Astrocyte of the spinal cord (primary cell): ENCODE data around the gene CSNK1G2.

Experiments
- DNase-seq: peaks from one replicate; pipeline ENCODE4 v3.0.0; 2011; ENCODE audit warnings: low read depth, low spot score
- H3K4me3 ChIP-seq: 2 replicates; pipeline ENCODE4 v1.5.1; 2011; ENCODE audit warnings: low read depth, mild to moderate bottlenecking, low read length, moderate library complexity
- in situ Hi-C: cut with HindIII; loops from 2 replicates; pipeline ENCODE4 v1.10.0; 2017; ENCODE audit warnings: low sequenced_read_pairs
- TF ChIP-seq, protein P1 (sequence below): IDR thresholded peaks from 2 replicates; pipeline ENCODE4 v1.5.1; 2012; ENCODE audit warnings: low read depth, mild to moderate bottlenecking, low read length, inconsistent platforms

Gene CSNK1G2

DNA sequence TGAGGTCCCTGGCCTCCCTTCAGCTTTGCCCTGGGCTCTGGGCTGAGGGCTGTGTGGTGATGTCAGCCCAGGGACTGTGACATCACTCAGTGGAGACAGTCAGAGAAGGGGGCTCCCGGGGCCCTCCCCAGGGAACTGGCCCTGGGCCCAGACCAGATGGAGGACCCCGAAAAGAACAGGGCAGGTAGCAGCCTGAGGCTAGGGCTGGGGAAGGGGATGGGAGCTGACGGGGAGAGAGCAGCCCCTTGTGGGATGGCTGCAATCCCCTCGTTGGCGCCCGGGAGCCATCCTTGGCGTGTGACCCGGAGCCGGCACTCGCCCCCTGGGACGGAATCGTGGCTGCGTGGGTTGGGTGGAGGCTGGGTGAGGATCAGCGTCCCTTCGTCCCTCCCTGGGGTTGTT lies 13.6 kb downstream of the CSNK1G2 start:
- no peak for DNase-seq
- H3K4me3 ChIP-seq, result no peak overlapping the region
- in situ Hi-C loops, result no loop called here
- TF ChIP-seq, protein P1, sequence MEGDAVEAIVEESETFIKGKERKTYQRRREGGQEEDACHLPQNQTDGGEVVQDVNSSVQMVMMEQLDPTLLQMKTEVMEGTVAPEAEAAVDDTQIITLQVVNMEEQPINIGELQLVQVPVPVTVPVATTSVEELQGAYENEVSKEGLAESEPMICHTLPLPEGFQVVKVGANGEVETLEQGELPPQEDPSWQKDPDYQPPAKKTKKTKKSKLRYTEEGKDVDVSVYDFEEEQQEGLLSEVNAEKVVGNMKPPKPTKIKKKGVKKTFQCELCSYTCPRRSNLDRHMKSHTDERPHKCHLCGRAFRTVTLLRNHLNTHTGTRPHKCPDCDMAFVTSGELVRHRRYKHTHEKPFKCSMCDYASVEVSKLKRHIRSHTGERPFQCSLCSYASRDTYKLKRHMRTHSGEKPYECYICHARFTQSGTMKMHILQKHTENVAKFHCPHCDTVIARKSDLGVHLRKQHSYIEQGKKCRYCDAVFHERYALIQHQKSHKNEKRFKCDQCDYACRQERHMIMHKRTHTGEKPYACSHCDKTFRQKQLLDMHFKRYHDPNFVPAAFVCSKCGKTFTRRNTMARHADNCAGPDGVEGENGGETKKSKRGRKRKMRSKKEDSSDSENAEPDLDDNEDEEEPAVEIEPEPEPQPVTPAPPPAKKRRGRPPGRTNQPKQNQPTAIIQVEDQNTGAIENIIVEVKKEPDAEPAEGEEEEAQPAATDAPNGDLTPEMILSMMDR, result no peak

DNA sequence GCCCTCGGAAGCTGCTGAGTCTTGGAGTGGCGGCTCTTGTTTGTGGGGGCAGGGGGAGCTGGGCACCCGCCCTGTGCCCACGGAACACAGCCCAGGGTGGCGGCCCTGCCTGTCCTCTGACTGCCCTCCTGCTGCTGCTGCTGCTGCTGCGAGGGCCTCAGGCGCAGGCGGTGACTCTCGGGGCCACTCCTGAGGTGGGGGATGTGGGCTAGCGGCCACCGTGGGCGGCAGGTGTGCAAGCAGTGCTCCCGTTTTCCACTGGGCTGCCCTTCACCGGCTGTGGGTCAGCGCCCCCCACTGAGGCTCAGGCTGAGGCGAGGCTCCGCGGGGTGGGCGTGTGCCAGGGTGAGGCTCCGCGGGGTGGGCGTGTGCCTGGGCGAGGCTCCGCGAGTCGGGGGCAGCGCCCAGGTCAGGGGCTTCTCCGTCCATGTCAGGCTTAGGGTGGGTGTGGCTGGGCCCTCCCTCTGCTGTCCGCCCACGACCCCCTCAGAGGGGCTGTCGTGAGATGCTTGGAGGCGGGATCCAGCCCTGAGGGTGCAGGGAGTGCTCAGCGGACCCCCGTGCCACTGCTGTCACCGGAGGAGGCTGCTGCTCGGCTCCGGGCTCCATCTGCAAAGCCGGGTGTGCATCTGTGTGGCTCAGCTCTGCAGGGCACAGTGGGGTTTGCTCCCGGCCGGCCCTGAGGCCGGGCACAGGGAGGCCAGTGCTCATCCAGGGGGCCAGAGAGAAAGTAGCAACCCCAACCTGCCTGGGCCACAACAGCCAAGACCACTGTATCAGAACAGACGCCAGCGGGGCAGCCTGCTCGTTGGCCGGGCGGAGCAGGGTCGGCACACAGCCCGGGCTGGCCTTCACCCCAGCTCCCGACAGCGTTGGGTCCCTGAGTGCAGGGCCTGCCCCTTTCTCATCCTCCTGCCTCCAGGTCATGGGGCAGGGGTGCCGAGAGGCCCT lies 14.5 kb downstream of the CSNK1G2 start:
- in situ Hi-C loops, result no loop called here
- TF ChIP-seq, protein P1, result no peak
- H3K4me3 ChIP-seq, result no peak overlapping the region
- no peak for DNase-seq

DNA sequence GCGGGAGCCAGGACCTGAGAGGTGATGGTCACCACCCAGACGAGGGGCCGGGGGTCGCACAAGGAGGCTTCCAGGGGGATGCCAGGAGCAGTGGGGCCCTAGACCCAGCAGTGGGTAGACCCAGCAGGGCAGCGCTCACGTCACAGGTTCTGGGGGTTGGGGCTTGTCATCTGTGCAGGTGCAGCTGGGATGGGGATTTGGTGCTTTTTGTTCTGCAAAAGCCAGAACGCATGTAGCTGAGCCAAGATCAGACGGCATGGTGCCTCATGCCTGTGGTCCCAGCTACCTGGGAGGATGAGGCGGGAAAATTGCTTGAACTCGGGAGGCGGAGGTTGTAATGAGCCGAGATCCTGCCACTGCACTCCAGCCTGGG lies 15.1 kb downstream of the CSNK1G2 start:
- in situ Hi-C loops, result no loop called here
- no peak overlapping the region for H3K4me3 ChIP-seq
- TF ChIP-seq, protein P1, result no peak
- no peak for DNase-seq

DNA sequence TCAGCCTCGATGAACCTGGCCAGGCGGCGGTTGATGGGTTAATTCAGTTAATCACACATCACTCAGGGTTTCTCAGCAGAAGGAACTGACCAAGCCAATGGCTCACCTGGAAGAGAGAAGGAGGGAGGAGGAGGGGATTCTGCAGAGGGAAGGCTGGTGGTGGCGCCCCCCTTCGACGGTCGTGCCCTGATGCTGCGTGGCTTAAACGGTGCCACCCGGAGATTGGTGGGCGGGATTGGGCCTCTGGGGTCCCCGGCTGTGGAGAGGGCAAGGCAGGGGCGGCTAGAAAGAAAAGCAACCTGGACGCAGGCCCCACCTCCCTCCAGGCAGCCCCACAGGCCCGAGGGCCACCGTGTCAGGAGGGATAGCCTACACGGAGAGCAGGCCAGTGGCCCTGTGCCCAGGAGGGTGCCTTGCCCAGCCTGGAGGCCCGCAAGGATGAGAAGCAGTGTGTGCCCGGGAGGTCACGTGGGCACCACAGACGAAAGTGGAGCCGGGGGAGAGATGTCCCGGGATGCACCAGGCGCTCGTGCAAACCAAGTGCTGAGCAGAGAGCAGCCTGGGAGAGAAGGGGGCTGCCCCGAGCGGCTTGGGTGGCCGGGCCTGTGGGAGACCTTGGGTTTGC lies 16.0 kb downstream of the CSNK1G2 start:
- TF ChIP-seq, protein P1, result no peak
- DNase-seq, result no peak
- in situ Hi-C loops, result no loop called here
- no peak overlapping the region for H3K4me3 ChIP-seq

DNA sequence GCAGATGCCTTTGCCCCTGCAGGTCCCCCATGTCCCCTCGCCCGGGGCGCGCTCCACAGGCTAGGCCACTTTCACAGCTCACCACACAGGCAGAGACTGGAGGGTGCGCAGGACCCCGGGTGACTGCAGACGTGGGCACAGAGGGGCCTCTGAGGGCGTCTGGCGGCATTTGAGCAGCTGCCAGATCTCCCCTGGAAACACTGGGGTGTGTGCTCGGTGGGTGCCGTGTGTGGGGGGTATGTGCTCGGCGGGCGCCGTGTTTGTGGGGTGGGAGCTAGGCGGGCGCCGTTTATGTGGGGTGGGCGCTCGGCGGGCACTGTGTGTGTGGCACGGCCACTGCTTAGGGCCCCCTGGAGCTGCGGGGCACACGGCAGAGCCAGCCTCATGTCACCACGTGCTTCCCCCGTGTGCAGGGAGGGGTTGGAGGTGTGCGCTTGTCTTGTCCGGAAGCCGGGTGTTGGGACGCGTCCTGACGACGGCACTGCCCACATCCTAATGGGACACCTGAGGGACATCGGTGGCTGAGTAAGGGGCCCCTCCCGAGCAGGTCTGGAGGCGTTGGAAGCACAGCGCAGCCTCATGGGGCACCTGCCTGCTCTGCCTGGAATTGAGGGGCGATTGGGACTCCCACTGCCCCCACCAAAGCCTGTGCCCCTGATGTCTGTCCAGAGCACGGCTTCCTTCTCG lies 16.7 kb downstream of the CSNK1G2 start:
- DNase-seq, result no peak
- H3K4me3 ChIP-seq, result no peak overlapping the region
- in situ Hi-C loops, result no loop called here
- TF ChIP-seq, protein P1, result no peak

DNA sequence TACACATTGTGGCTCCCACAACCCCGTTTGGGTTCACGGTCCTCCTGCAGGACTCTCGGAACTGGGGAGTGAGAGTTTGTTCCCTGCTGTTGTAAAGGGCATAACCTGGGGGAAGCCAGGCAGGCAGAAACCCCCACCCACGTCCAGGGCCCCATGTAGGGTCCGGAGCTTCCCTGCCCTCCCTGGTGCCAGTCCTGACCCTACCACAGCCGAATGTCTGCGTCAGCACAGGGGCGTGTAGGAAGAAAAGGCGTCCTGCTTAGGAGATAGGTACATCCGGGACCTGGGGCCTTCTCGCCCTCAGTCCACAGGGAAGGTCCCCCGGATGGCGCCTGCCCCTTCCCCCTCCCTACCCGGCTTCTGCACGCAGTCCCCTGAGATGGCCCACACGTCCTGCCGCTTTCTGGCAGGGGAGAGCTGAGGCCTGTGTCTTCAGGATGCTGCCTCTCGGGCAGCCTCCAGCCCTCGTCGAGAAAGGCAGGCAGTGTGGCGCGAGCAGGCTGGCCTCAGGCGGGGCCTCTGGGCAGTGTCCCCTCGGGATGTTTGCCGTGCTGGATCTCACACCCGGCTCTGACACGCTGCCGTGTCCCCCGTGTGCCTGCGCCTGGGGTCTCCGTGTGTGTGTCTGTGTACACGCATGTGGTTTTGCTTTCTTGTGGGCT lies 19.1 kb downstream of the CSNK1G2 start:
- DNase-seq, result no peak
- H3K4me3 ChIP-seq, result no peak overlapping the region
- in situ Hi-C loops, result no loop called here
- TF ChIP-seq, protein P1, result no peak
